Measurements from ENCODE around the gene PPP1R16B. TPM values are rescaled to one million over a fixed set of nuclear protein-coding genes. Genes with fewer than 3 reads are reported as not detected.

Gene PPP1R16B
- total and polyA plus RNA-seq, 10 of the 15 experiments (the other 5 are each of a cell fraction or from before 2014, with no cell fraction given) = 13.4 to 90.2 (median 66.7) TPM

DNA sequence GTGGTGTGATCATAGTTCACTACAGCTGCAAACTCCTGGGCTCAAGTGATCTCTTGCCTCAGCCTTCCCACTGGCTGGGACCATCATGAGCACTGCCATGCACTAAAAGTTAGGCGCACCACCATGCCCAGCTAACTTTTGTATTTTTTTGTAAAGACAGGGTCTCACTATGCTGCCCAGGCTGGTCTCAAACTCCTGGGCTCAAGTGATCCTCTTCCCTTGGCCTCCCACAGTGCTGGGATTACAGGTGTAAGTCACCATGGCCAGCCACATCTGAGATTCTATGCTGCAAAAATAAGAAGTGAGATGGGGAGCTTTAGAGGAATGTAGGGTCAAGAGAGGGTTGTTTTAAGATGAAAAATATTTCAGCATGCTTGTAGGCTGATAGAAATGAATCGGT lies 119.2 kb downstream of the PPP1R16B start (continued):
- TF ChIP-seq, protein P1, sequence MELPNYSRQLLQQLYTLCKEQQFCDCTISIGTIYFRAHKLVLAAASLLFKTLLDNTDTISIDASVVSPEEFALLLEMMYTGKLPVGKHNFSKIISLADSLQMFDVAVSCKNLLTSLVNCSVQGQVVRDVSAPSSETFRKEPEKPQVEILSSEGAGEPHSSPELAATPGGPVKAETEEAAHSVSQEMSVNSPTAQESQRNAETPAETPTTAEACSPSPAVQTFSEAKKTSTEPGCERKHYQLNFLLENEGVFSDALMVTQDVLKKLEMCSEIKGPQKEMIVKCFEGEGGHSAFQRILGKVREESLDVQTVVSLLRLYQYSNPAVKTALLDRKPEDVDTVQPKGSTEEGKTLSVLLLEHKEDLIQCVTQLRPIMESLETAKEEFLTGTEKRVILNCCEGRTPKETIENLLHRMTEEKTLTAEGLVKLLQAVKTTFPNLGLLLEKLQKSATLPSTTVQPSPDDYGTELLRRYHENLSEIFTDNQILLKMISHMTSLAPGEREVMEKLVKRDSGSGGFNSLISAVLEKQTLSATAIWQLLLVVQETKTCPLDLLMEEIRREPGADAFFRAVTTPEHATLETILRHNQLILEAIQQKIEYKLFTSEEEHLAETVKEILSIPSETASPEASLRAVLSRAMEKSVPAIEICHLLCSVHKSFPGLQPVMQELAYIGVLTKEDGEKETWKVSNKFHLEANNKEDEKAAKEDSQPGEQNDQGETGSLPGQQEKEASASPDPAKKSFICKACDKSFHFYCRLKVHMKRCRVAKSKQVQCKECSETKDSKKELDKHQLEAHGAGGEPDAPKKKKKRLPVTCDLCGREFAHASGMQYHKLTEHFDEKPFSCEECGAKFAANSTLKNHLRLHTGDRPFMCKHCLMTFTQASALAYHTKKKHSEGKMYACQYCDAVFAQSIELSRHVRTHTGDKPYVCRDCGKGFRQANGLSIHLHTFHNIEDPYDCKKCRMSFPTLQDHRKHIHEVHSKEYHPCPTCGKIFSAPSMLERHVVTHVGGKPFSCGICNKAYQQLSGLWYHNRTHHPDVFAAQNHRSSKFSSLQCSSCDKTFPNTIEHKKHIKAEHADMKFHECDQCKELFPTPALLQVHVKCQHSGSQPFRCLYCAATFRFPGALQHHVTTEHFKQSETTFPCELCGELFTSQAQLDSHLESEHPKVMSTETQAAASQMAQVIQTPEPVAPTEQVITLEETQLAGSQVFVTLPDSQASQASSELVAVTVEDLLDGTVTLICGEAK (IDR thresholded peaks at IDR 0.05; ENCODE audit: borderline replicate concordance) = no peak
- TF ChIP-seq NR2C2 (IDR thresholded peaks at IDR 0.05; ENCODE audit: borderline replicate concordance, control insufficient read depth, insufficient read length, low read depth) (no peak), NBN (IDR thresholded peaks at IDR 0.05) (no peak), E2F8 (IDR thresholded peaks at IDR 0.05; ENCODE audit: low read depth, partially characterized antibody) (no peak), ZBTB33 (IDR thresholded peaks at IDR 0.05) (no peak), HDAC2 (IDR thresholded peaks at IDR 0.05) (no peak)

All from GM12878 (cell line).